ENCODE data around the gene VPS13D. TPM values are rescaled to one million over a fixed set of nuclear protein-coding genes. Genes with fewer than 3 reads are reported as not detected.

Gene VPS13D
- total RNA-seq, 1 donor from 2014 or later: 88.9 TPM

DNA sequence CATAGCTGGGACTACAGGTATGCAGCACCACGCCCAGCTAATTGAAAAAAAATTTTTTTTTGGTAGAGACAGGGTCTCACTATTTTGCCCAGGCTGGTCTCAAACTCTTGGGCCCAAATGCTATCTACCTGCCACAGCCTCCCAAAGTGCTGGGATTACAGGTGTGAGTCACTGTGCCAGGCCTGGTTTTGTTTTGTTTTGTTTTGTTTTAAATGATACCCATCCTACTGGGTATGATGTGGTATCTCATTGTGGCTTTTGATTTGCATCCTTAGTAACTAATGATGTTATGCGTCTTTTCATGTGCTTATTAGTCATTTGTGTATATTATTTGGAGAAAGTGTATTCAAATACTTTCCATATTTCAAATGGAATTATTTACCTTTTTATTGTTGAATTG is 142.3 kb downstream of the VPS13D start:
- peaks cover 0 to 37% of the 10 kb centered on the region in 2 donors for H3K36me3 ChIP-seq
- intact Hi-C loops (cut with DNase I): no loop called here
- H3K4me1 ChIP-seq: no peaks in the 10 kb centered on the region
- no peak overlapping the region for H3K4me3 ChIP-seq
- no peaks in the 10 kb centered on the region for H3K27me3 ChIP-seq
- no peak for TF ChIP-seq POLR2AphosphoS5 (IDR thresholded peaks at IDR 0.05; ENCODE audit: insufficient read depth in 1 of 2, low read depth in 1 of 2)
- H3K9me3 ChIP-seq: no peaks in the 10 kb centered on the region
- no peak overlapping the region for H3K27ac ChIP-seq
- peak in 1 of 2 donors; percentile 16 for DNase-seq (ENCODE audit: extremely low spot score in 2 of 2)

DNA sequence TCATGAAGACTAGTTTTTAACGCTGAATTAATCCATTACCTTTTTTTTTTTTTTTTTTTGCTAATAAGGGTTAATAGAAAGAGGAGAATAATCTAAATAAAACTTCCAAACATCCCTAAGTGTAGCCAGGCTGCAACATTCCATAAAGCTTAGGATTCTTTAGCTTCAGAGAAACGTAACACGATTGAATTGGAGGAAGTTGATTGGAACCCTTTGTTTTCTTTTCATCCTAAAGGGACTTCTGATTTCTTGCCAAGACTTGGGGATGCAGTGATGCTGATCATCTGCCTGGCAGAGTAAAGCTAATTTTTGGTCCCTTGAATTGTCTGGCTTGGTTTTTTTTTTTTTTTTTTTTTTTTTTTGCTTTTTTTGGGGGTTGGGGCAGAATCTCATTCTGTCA is 142.9 kb downstream of the VPS13D start:
- H3K27me3 ChIP-seq: no peaks in the 10 kb centered on the region
- no peak for TF ChIP-seq POLR2AphosphoS5 (IDR thresholded peaks at IDR 0.05; ENCODE audit: insufficient read depth in 1 of 2, low read depth in 1 of 2)
- TF ChIP-seq POLR2A (IDR thresholded peaks at IDR 0.05): no peak
- TF ChIP-seq, protein P1, sequence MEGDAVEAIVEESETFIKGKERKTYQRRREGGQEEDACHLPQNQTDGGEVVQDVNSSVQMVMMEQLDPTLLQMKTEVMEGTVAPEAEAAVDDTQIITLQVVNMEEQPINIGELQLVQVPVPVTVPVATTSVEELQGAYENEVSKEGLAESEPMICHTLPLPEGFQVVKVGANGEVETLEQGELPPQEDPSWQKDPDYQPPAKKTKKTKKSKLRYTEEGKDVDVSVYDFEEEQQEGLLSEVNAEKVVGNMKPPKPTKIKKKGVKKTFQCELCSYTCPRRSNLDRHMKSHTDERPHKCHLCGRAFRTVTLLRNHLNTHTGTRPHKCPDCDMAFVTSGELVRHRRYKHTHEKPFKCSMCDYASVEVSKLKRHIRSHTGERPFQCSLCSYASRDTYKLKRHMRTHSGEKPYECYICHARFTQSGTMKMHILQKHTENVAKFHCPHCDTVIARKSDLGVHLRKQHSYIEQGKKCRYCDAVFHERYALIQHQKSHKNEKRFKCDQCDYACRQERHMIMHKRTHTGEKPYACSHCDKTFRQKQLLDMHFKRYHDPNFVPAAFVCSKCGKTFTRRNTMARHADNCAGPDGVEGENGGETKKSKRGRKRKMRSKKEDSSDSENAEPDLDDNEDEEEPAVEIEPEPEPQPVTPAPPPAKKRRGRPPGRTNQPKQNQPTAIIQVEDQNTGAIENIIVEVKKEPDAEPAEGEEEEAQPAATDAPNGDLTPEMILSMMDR (IDR thresholded peaks at IDR 0.05): no peak
- intact Hi-C loops (cut with DNase I): no loop called here
- no peak for DNase-seq (ENCODE audit: extremely low spot score in 2 of 2)
- no peak overlapping the region for H3K4me3 ChIP-seq
- no peak overlapping the region for H3K27ac ChIP-seq
- H3K36me3 ChIP-seq: peaks cover 0 to 33% of the 10 kb centered on the region in 2 donors
- no peaks in the 10 kb centered on the region for H3K9me3 ChIP-seq
- H3K4me1 ChIP-seq: no peaks in the 10 kb centered on the region

DNA sequence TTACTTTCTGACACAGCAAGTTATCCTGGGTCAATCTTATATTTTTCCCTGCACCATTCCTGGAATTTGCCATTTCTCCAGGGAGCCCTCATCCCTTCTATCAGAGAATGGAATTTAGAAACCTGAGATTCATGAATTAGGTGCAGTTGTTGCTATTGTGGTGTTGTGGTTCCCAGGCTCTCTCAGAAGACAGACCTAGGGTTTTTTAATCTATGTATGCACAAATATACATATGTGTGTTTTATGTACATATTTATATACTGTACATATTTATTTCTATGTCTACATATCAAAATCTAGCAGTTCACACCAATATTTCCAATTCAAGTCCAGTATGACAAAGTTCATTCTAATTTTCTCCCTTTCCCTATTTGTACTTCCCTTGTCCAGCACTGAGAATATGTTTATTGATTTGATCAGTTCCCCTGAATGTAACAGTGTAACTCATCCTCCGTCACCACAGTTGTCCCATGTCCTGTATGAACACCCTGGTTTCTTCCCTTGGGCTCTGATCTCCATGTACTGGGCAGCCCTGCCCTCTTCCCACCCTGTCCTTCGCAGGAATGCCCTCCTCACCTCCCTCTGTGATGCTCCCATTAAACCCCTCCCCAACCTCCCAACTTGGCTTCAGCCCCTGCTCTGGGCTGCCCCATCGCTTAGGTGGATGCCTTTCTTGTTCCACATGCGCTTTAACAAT is 145.5 kb downstream of the VPS13D start:
- peaks cover 0 to 41% of the 10 kb centered on the region in 2 donors for H3K36me3 ChIP-seq
- intact Hi-C loops (cut with DNase I): no loop called here

DNA sequence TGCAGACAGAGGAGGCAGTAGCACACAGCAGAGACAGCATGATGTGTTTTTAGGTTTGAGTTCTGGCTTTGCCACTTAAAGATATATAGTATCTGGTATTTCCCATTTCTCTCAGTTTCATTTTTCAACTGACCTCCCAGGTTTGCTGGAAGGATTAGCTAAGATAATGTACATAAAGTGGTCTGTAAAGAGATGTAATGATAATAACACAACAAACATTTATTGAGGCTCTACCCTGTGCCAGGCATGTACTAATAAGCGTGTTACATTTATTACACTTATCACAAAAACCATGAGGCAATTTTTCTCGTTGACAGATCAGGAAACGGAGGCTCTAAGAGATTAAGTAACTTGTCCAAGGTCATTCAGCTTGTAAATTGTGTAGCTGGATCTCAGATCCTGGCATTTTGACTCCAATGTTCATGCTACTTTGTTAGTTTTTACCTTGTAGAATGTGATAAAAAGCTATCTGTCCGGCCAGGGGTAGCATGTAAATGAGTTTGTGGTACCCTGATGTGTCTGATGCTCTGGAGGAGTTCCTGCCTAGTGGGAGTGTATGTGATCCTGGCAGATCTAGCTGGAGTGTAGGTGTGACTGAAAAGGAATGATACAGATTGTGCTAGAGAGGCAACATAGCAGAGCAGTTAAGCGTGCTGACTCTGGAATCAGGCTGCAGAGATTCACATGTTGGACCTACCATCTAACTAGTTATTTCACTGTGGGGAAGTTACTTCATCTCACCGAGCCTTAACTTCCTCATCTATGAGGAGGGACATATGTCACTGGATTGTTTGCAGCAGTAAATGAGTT is 146.6 kb downstream of the VPS13D start:
- no peak overlapping the region for H3K27ac ChIP-seq
- H3K36me3 ChIP-seq: peaks cover 0 to 41% of the 10 kb centered on the region in 2 donors
- intact Hi-C loops (cut with DNase I): no loop called here

More for the DNA sequence above, 145.5 kb downstream of the VPS13D start:
- no peak overlapping the region for H3K27ac ChIP-seq
- H3K4me1 ChIP-seq: peaks cover 2% of the 10 kb centered on the region
- H3K4me3 ChIP-seq: no peak overlapping the region
- H3K9me3 ChIP-seq: no peaks in the 10 kb centered on the region
- TF ChIP-seq POLR2A (IDR thresholded peaks at IDR 0.05): no peak
- TF ChIP-seq, protein P1 (IDR thresholded peaks at IDR 0.05): no peak
- no peak for TF ChIP-seq POLR2AphosphoS5 (IDR thresholded peaks at IDR 0.05; ENCODE audit: insufficient read depth in 1 of 2, low read depth in 1 of 2)
- H3K27me3 ChIP-seq: no peaks in the 10 kb centered on the region
- DNase-seq (ENCODE audit: extremely low spot score in 2 of 2): peak in 1 of 2 donors; percentile 34

More for the DNA sequence above, 146.6 kb downstream of the VPS13D start:
- Histone ChIP-seq H3K4me3 (no peak overlapping the region), H3K4me1 (peaks cover 14% of the 10 kb centered on the region), H3K27me3 (no peaks in the 10 kb centered on the region), H3K9me3 (no peaks in the 10 kb centered on the region)
- DNase-seq (ENCODE audit: extremely low spot score in 2 of 2): peak in 1 of 2 donors; percentile 74
- TF ChIP-seq POLR2A (IDR thresholded peaks at IDR 0.05): no peak
- TF ChIP-seq, protein P1 (IDR thresholded peaks at IDR 0.05): no peak
- TF ChIP-seq POLR2AphosphoS5 (IDR thresholded peaks at IDR 0.05; ENCODE audit: insufficient read depth in 1 of 2, low read depth in 1 of 2): no peak

All from vagina (tissue), 2 donors.